Heart right ventricle (tissue), 16 donors: Measurements from ENCODE around the gene VPS41. TPM values are rescaled to one million over a fixed set of nuclear protein-coding genes. Genes with fewer than 3 reads are reported as not detected.

ENCODE experiments used
- ATAC-seq, 8 donors: fragments of 200-7000 bp; cut with Tn5 transposase; one replicate each; pipeline ENCODE4 v1.9.1; 2020; ENCODE audit warnings: mild to moderate bottlenecking in 8 of 8, moderate library complexity in 8 of 8, moderate number of reproducible peaks in 1 of 8
- DNase-seq, 2 donors: peaks; one replicate each; pipeline ENCODE4 v3.0.0-alpha.2; 2020
- H3K27ac ChIP-seq, 10 donors: fragments of 200-600 bp; sonication (generic) in 2 of 10; one replicate each; pipeline versions ENCODE4 v1.5.0 to v1.8.0; 2020 to 2022; ENCODE audit warnings: mild to moderate bottlenecking in 3 of 10
- H3K27me3 ChIP-seq, 7 donors: fragments of 200-600 bp; one replicate each; pipeline ENCODE4 v1.8.0; 2021 to 2022; ENCODE audit warnings: mild to moderate bottlenecking in 2 of 7
- H3K36me3 ChIP-seq, 9 donors: fragments of 200-600 bp; sonication (generic) in 1 of 9; one replicate each; pipeline versions ENCODE4 v1.5.0 to v1.8.0; 2020 to 2022; ENCODE audit warnings: mild to moderate bottlenecking in 2 of 9
- H3K4me1 ChIP-seq, 9 donors: fragments of 200-600 bp; sonication (generic) in 1 of 9; one replicate each; pipeline versions ENCODE4 v1.5.0 to v1.8.0; 2020 to 2022; ENCODE audit warnings: mild to moderate bottlenecking in 4 of 9
- H3K4me3 ChIP-seq, 10 donors: fragments of 200-600 bp; sonication (generic) in 2 of 10; one replicate each; pipeline versions ENCODE4 v1.5.0 to v1.8.0; 2020 to 2022; ENCODE audit warnings: mild to moderate bottlenecking in 7 of 10, moderate library complexity in 2 of 10
- H3K9me3 ChIP-seq, 11 donors: fragments of 200-600 bp in 10 of 11; sonication (generic) in 2 of 11; one replicate each; pipeline versions ENCODE4 v1.5.0 to v1.8.0; 2013 to 2022; ENCODE audit warnings: mild to moderate bottlenecking in 2 of 11, control low read depth in 1 of 11, moderate library complexity in 1 of 11
- WGBS, 2 donors: extraction: QIAGEN DNeasy Blood & Tissue Kit; methylation state at CpG; one replicate each; pipeline ENCODE4 v1.1.7; 2013; ENCODE audit warnings: inconsistent platforms in 1 of 2; 5-methylcytosine and 5-hydroxymethylcytosine counted together
- intact Hi-C, 10 donors: fragments of 100-400 bp; cut with DNase I; formaldehyde crosslinking; loops; one replicate each; pipeline versions ENCODE4 v1.11.1 to v1.14.2; 2022
- polyA plus RNA-seq, 2 donors: library from polyadenylated mRNA; stranded (reverse); fragments of 200-250 nt; gene quantifications; one replicate each; pipeline ENCODE4 v1.2.3, GENCODE V29; 2013
- total RNA-seq, 10 donors: library from RNA; stranded (reverse); fragmentation: NEBNext Ultra II Directional in 3 of 10; extraction: Animal tissue kit (Norgen Biotek cat#: 25700) in 3 of 10; gene quantifications; one replicate each; pipeline versions ENCODE4 v1.2.1 to v1.2.4, GENCODE V29; 2021 to 2023
- TF ChIP-seq, protein P1 (sequence below), 9 donors: fragments of 200-600 bp; sonication (generic) in 2 of 9; IDR thresholded peaks; one replicate each; pipeline versions ENCODE4 v1.5.0 to v1.8.0; 2021 to 2022; ENCODE audit warnings: antibody characterized with exemption in 9 of 9, mild to moderate bottlenecking in 5 of 9, moderate library complexity in 1 of 9
- donor health status: Arrhythmogenic right ventricular cardiomyopathy.
- donor health status: ischemic (EF 13 %, LVEDD 7.1; RV severe dilation, severe dysfunction).
- donor health status: healthy with polysubstance abuse.
- donor health status: DM: no; HTN: yes; CAD: no.
- donor health status: DM: no; HTN: no; CAD: no.
- donor health status: ischemic (EF 25% LVEDD 6.9; RV normal size, moderate dysfunction).
- donor health status: ischemic (EF 25% LVEDD 5.7; RV mildly dilated, moderate dysfunction).
- donor health status: healthy.
- donor health status: DM: yes; HTN: yes; CAD: no.
- donor health status: Ischemic cardiomyopathy.
- donor health status: ischemic (EF 35%, LVEDD 5.7; RV mildly dilated, moderate dysfunction).
- donor health status: nonischemic (EF 11% LVEDD 7.7; RV severe dilation, severe dysfunction).
- donor health status: DM: yes; HTN: yes; CAD: no.
- donor health status: PGD.
- donor health status: ischemic (EF 29% LVEDD 5.4; RV normal size, mild dysfunction).
- donor health status: nonischemic (EF 23%, LVEDD 6.1; RV moderate dilation, normal function).

VPS41 gene
- total and polyA plus RNA-seq, 12 donors: 7.1 to 60.7 (median 48.0) TPM

DNA sequence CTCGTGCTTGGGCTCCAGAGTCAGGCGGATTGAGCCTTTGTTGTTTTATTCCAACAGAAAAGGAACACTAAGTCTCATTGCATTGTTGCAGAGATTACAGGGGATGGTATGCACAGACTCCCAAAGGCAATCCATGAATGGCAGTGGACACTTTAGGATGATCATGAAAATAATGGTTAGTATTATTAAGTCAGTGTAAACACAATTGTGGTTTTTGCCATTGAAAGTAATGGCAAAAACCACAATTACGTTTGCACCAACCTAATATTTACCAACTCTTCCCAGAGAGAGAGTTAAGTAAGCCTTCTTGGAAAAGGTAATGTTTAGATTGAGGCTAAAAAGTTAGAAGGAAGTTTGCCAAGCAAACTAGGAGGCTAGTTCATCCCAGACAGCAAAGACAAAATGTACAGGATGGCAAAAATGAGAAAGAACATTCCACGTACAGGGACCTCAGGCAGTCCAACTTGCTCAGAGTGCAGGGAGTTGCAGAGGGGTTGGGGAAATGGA lies 204.9 kb downstream of the VPS41 start:
- ATAC-seq (no peak), DNase-seq (no peak)
- TF ChIP-seq, protein P1, sequence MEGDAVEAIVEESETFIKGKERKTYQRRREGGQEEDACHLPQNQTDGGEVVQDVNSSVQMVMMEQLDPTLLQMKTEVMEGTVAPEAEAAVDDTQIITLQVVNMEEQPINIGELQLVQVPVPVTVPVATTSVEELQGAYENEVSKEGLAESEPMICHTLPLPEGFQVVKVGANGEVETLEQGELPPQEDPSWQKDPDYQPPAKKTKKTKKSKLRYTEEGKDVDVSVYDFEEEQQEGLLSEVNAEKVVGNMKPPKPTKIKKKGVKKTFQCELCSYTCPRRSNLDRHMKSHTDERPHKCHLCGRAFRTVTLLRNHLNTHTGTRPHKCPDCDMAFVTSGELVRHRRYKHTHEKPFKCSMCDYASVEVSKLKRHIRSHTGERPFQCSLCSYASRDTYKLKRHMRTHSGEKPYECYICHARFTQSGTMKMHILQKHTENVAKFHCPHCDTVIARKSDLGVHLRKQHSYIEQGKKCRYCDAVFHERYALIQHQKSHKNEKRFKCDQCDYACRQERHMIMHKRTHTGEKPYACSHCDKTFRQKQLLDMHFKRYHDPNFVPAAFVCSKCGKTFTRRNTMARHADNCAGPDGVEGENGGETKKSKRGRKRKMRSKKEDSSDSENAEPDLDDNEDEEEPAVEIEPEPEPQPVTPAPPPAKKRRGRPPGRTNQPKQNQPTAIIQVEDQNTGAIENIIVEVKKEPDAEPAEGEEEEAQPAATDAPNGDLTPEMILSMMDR (IDR thresholded peaks at IDR 0.05): no peak
- Histone ChIP-seq H3K4me3 (no peak overlapping the region), H3K27me3 (peaks cover 0 to 8% (median 0%) of the 10 kb centered on the region in 7 donors), H3K36me3 (no peaks in the 10 kb centered on the region), H3K4me1 (peaks cover 0 to 4% (median 0%) of the 10 kb centered on the region in 9 donors), H3K9me3 (peaks cover 0 to 4% (median 0%) of the 10 kb centered on the region in 11 donors), H3K27ac (no peak overlapping the region)
- WGBS, 2 donors: 75 to 78% methylated on average over 4 of the region's 4 CpGs
- intact Hi-C loops: loop anchor here in 1 of 10 donors (1.0 kb wide), 1 partner anchor 16 kb away; no protein-coding TSS in a partner anchor

DNA sequence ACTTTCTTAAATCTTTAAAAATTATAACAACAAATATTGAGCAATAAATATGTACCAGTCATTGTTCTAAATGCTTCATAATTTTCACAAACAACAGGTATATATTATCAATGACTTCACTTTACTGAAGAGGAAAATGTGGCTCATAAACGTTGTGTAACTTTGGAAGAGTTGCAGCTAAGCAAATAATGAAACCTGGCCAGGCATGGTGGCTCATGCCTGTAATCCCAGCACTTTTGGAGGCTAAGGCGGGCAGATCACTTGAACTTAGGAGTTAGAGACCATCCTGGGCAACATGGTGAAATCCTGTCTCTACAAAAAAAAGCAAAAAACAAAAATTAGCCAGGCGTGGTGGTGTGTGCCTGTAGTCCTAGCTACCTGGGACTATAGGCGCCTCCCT lies 205.9 kb downstream of the VPS41 start:
- TF ChIP-seq, protein P1 (IDR thresholded peaks at IDR 0.05): no peak
- intact Hi-C loops: no loop called here
- Histone ChIP-seq H3K27me3 (peaks cover 0 to 8% (median 0%) of the 10 kb centered on the region in 7 donors), H3K36me3 (no peaks in the 10 kb centered on the region), H3K27ac (no peak overlapping the region), H3K4me3 (no peak overlapping the region), H3K9me3 (peaks cover 0 to 4% (median 0%) of the 10 kb centered on the region in 11 donors), H3K4me1 (peaks cover 0 to 4% (median 0%) of the 10 kb centered on the region in 9 donors)
- ATAC-seq: no peak
- no peak for DNase-seq
- WGBS, 2 donors: 86 to 91% methylated on average over 4 of the region's 4 CpGs

DNA sequence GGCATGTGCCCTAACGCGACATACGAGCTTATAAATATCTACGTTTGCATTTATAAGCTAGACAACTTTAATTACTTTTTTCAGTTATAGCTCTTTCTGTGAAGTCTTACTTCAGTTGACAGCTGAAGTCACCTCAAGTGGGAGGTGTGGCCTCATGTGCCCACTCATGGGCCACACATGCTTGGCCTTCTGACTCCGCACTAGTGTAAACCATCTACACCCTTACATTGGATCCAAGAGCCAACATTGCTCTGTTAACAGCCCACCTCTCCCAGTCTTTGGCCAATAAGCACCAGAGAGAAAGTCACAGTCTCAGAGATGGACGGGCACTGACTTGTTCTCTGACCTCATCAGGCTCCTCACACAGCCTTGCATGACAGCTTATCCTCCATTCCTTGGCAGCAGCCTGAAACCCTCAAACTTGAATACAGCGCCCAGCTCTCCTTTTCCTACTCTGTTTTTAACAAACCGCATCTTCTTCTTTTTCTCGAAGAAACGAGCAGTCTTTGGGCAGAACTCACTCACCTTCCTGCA lies 206.9 kb downstream of the VPS41 start:
- Histone ChIP-seq H3K27ac (no peak overlapping the region), H3K4me3 (no peak overlapping the region), H3K36me3 (no peaks in the 10 kb centered on the region), H3K4me1 (peaks cover 0 to 4% (median 0%) of the 10 kb centered on the region in 9 donors), H3K27me3 (peaks cover 0 to 8% (median 0%) of the 10 kb centered on the region in 7 donors), H3K9me3 (peaks cover 0 to 2% (median 0%) of the 10 kb centered on the region in 11 donors)
- ATAC-seq (no peak), DNase-seq (no peak)
- WGBS, 2 donors: 87 to 90% methylated on average over 10 of the region's 10 CpGs
- TF ChIP-seq, protein P1 (IDR thresholded peaks at IDR 0.05): no peak
- intact Hi-C loops: no loop called here

DNA sequence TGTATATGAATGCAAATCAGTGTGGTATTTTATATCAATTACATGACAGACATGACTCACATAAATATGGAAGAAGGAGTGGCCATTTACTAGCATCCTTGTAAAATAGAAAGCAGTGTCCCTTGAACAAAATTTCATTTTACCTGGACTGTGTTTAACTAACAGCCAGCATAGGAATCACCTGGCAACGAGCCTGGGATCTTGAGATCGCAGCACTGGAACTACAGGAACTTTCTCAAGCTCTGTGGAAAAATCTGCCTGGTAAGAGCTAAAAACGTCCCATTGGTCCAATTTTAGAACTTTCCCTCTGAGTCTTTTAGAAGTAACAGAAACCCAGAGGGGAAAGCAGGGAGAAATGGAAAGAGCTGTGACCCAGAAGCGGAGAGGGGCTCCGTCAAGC lies 208.9 kb downstream of the VPS41 start:
- WGBS, 2 donors: 54 to 57% methylated on average over 5 of the region's 5 CpGs
- peaks cover 0 to 4% (median 0%) of the 10 kb centered on the region in 9 donors for H3K4me1 ChIP-seq
- peaks cover 0 to 3% (median 0%) of the 10 kb centered on the region in 11 donors for H3K9me3 ChIP-seq
- DNase-seq: no peak
- no peak for ATAC-seq
- H3K4me3 ChIP-seq: no peak overlapping the region
- no peak overlapping the region for H3K27ac ChIP-seq
- no peaks in the 10 kb centered on the region for H3K36me3 ChIP-seq
- TF ChIP-seq, protein P1 (IDR thresholded peaks at IDR 0.05): no peak
- H3K27me3 ChIP-seq: peaks cover 0 to 8% (median 0%) of the 10 kb centered on the region in 7 donors
- intact Hi-C loops: no loop called here
